Amygdala (tissue), 56 donors: Measurements from ENCODE around the gene RFTN1.
"Not testable (repeated sequence)": the region's sequence is repeated elsewhere in the genome, so short reads cannot be mapped to it uniquely, and the experiment has no call there.

Source experiments
- DNase-seq, 56 donors: peaks; one replicate each; lab custom pipeline; 2025; lab: John Stamatoyannopoulos, UW

RFTN1 gene

GRCh38 chr3:16508243-16508578, 5.3 kb downstream of the RFTN1 start:
- DNase-seq = no peak

- DNase-seq = no peak
Measured at GRCh38 chr3:16507578-16508242, 5.8 kb downstream of the RFTN1 start.

- DNase-seq = no peak
Measured at GRCh38 chr3:16506884-16507577, 6.5 kb downstream of the RFTN1 start.

GRCh38 chr3:16506451-16506850, 7.0 kb downstream of the RFTN1 start:
- DNase-seq = no peak

GRCh38 chr3:16504692-16505091, 8.8 kb downstream of the RFTN1 start:
- no peak for DNase-seq

- DNase-seq = no peak
Measured at GRCh38 chr3:16504242-16504641, 9.3 kb downstream of the RFTN1 start.

- DNase-seq = no peak
Measured at GRCh38 chr3:16503191-16503776, 10.2 kb downstream of the RFTN1 start.

- no peak for DNase-seq
Measured at GRCh38 chr3:16502347-16502908, 11.1 kb downstream of the RFTN1 start.

GRCh38 chr3:16501376-16501775, 12.1 kb downstream of the RFTN1 start:
- DNase-seq = no peak

- no peak for DNase-seq
Measured at GRCh38 chr3:16500911-16501310, 12.6 kb downstream of the RFTN1 start.

- DNase-seq = no peak
Measured at GRCh38 chr3:16500093-16500492, 13.4 kb downstream of the RFTN1 start.

- no peak for DNase-seq
Measured at GRCh38 chr3:16499351-16499750, 14.1 kb downstream of the RFTN1 start.

GRCh38 chr3:16498130-16498890, 15.2 kb downstream of the RFTN1 start:
- DNase-seq = no peak

- no peak for DNase-seq
Measured at GRCh38 chr3:16496408-16497222, 16.9 kb downstream of the RFTN1 start.

GRCh38 chr3:16496008-16496407, 17.5 kb downstream of the RFTN1 start:
- DNase-seq = peak in 3 of 56 donors; percentile 16 to 29 (median 17)

- DNase-seq = no peak
Measured at GRCh38 chr3:16494814-16495431, 18.6 kb downstream of the RFTN1 start.

GRCh38 chr3:16494094-16494493, 19.4 kb downstream of the RFTN1 start:
- DNase-seq = no peak

GRCh38 chr3:16490062-16490619, 23.4 kb downstream of the RFTN1 start:
- DNase-seq = no peak

GRCh38 chr3:16489326-16490061, 24.0 kb downstream of the RFTN1 start:
- DNase-seq = not testable (repeated sequence)
